Neural crest cell (in vitro differentiated cells): ENCODE results near the gene COMMD7. TPM values are rescaled to one million over a fixed set of nuclear protein-coding genes. Genes with fewer than 3 reads are reported as not detected.

Experiments
- DNase-seq: peaks from one replicate; pipeline ENCODE4 v3.0.0; 2021; ENCODE audit warnings: low read depth, mixed read lengths, low spot score
- H3K27ac Mint-ChIP-seq: one replicate; pipeline ENCODE4 v1.8.0; 2021; ENCODE audit warnings: mild to moderate bottlenecking, mixed read lengths; ENCODE audit not compliant: unreplicated experiment
- H3K27me3 Mint-ChIP-seq: 2 replicates; pipeline ENCODE4 v1.8.0; 2021; ENCODE audit warnings: low read depth, mild to moderate bottlenecking, mixed read lengths
- H3K36me3 Mint-ChIP-seq: 2 replicates; pipeline ENCODE4 v1.8.0; 2021; ENCODE audit warnings: low read depth, mild to moderate bottlenecking, mixed read lengths
- H3K4me1 Mint-ChIP-seq: 2 replicates; pipeline ENCODE4 v1.8.0; 2021; ENCODE audit warnings: mixed read lengths
- H3K4me3 Mint-ChIP-seq: one replicate; pipeline ENCODE4 v1.8.0; 2021; ENCODE audit warnings: mild to moderate bottlenecking, mixed read lengths
- H3K9me3 Mint-ChIP-seq: 2 replicates; pipeline ENCODE4 v1.8.0; 2021; ENCODE audit warnings: mixed read lengths
- total RNA-seq: library from RNA; stranded (reverse); gene quantifications from 2 replicates; pipeline ENCODE4 v1.2.1, GENCODE V29; 2021
- TF ChIP-seq, protein P1 (sequence below): fragments of 200-600 bp; sonication (generic); conservative IDR thresholded peaks from 2 replicates; pipeline ENCODE4 v1.5.0; 2021; ENCODE audit warnings: antibody characterized with exemption, mild to moderate bottlenecking

The COMMD7 gene
- total RNA-seq, 1 donor from 2014 or later = 60.4 TPM

- TF ChIP-seq, protein P1, sequence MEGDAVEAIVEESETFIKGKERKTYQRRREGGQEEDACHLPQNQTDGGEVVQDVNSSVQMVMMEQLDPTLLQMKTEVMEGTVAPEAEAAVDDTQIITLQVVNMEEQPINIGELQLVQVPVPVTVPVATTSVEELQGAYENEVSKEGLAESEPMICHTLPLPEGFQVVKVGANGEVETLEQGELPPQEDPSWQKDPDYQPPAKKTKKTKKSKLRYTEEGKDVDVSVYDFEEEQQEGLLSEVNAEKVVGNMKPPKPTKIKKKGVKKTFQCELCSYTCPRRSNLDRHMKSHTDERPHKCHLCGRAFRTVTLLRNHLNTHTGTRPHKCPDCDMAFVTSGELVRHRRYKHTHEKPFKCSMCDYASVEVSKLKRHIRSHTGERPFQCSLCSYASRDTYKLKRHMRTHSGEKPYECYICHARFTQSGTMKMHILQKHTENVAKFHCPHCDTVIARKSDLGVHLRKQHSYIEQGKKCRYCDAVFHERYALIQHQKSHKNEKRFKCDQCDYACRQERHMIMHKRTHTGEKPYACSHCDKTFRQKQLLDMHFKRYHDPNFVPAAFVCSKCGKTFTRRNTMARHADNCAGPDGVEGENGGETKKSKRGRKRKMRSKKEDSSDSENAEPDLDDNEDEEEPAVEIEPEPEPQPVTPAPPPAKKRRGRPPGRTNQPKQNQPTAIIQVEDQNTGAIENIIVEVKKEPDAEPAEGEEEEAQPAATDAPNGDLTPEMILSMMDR = peak; percentile 100
- peaks cover 16% of the 10 kb centered on the region for H3K36me3 Mint-ChIP-seq
- no peak overlapping the region for H3K27ac Mint-ChIP-seq
- DNase-seq = peak; percentile 90
- peaks cover 39% of the 10 kb centered on the region for H3K4me1 Mint-ChIP-seq
- H3K27me3 Mint-ChIP-seq = no peaks in the 10 kb centered on the region
- no peaks in the 10 kb centered on the region for H3K9me3 Mint-ChIP-seq
- H3K4me3 Mint-ChIP-seq = no peak overlapping the region
These were observed 46.9 kb upstream of the COMMD7 start for GRCh38 chr20:32789896-32790750.

DNA sequence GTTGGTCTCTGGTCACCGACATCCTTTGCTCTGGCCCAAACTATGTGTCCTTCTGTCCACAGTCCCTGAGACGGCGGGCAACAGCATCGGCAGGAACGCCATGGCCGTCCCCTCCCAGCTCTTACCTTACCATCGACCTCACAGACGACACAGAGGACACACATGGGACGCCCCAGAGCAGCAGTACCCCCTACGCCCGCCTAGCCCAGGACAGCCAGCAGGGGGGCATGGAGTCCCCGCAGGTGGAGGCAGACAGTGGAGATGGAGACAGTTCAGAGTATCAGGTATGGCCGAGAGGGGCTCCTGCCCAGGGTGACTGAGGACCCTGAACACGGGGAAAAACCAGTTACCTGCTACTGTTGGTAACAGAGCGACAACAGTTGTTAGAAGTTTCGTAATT is 43.9 kb upstream of the COMMD7 start:
- no peaks in the 10 kb centered on the region for H3K27me3 Mint-ChIP-seq
- TF ChIP-seq, protein P1 = no peak
- no peak overlapping the region for H3K4me3 Mint-ChIP-seq
- DNase-seq = no peak
- H3K9me3 Mint-ChIP-seq = no peaks in the 10 kb centered on the region
- peaks cover 29% of the 10 kb centered on the region for H3K4me1 Mint-ChIP-seq
- peaks cover 24% of the 10 kb centered on the region for H3K36me3 Mint-ChIP-seq
- H3K27ac Mint-ChIP-seq = no peak overlapping the region

DNA sequence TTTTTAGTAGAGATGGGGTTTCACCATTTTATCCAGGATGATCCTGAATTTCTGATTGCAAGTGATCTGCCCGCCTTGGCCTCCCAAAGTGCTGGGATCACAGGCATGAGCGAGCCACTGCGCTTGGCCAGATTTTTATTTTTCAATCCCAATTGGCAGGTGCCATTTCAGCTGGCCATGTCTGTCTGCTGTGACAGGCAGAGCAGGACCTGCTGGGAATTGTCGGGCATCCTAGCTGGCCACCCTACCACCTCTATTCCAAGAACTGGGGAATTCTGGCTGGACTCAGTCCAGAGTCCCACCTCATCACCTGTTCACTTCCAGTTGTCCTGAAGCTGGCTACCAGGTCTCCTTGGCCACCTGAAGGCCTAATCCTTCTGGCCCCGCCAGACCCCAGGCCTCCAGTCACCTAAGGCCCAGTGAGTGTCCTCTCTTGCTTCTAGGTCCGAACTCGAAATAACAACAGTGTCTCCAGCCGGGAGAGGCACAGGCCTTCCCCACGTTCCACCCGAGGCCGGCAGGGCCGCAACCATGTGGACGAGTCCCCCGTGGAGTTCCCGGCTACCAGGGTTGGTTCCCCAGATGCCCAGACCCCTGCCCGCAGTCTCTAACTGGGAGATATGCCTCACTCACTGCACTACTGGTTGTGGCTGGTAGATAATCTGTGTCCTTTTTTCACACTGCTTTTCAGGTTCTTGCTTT is 42.9 kb upstream of the COMMD7 start:
- Mint-ChIP-seq H3K27ac (no peak overlapping the region), H3K4me3 (no peak overlapping the region), H3K36me3 (peaks cover 27% of the 10 kb centered on the region)

GRCh38 chr20:32784369-32785080 is 41.3 kb upstream of the COMMD7 start:
- TF ChIP-seq, protein P1 = no peak
- no peak overlapping the region for H3K4me3 Mint-ChIP-seq
- H3K36me3 Mint-ChIP-seq = peaks cover 28% of the 10 kb centered on the region
- no peak overlapping the region for H3K27ac Mint-ChIP-seq
- H3K27me3 Mint-ChIP-seq = no peaks in the 10 kb centered on the region
- H3K4me1 Mint-ChIP-seq = peaks cover 42% of the 10 kb centered on the region
- no peaks in the 10 kb centered on the region for H3K9me3 Mint-ChIP-seq
- no peak for DNase-seq

More for the DNA sequence above, 42.9 kb upstream of the COMMD7 start:
- Mint-ChIP-seq H3K9me3 (no peaks in the 10 kb centered on the region), H3K4me1 (peaks cover 30% of the 10 kb centered on the region), H3K27me3 (no peaks in the 10 kb centered on the region)
- TF ChIP-seq, protein P1 = no peak
- no peak for DNase-seq
